ENCODE data around the gene TWIST2. TPM values are rescaled to one million over a fixed set of nuclear protein-coding genes. Genes with fewer than 3 reads are reported as not detected.

Gene TWIST2
- total RNA-seq, 1 experiment from 2014 or later: 21.0 TPM

- no peak for DNase-seq (ENCODE audit: low read depth)
Observed at GRCh38 chr2:238838786-238839327, 9.0 kb upstream of the TWIST2 start.

DNA sequence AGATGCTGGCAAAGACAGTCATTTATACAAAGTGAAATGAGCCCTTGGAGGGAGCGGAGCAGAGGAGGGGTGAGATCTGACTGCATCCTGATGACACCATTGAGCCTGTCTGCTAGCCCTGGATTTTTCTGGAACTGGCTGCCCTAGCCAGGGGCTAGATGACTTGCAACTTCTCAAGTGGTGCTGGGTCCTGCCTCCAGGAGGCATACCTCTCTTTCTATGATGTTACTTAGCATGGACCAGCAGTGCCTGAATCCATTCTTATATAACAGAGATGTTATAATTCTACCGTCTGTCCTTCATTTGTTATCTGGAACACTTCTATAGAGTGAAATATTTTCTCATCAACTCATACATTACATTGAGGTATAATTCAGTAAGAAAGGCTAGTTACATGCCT lies 8.5 kb upstream of the TWIST2 start:
- no peak for DNase-seq (ENCODE audit: low read depth)

- DNase-seq (ENCODE audit: low read depth): no peak
Observed at GRCh38 chr2:238841542-238842164, 6.2 kb upstream of the TWIST2 start.

DNA sequence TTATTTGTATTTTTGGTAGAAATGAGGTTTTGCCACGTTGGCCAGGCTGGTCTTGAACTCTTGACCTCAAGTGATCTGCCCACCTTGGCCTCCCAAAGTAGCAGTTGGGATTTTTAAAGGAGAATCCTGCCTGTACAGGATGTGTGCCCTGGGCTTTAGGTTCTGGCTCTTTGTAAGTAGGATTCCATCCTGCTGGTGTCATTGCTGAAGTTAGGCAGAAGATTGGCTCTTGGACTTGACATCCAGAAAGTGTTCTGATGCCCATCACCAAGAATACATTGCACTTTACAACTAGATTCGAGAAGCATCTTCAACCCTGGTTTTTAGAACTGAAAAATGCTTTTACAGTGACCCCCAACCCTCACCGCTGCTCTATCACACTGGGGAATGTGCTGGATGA lies 4.4 kb upstream of the TWIST2 start:
- no peak for DNase-seq (ENCODE audit: low read depth)

DNA sequence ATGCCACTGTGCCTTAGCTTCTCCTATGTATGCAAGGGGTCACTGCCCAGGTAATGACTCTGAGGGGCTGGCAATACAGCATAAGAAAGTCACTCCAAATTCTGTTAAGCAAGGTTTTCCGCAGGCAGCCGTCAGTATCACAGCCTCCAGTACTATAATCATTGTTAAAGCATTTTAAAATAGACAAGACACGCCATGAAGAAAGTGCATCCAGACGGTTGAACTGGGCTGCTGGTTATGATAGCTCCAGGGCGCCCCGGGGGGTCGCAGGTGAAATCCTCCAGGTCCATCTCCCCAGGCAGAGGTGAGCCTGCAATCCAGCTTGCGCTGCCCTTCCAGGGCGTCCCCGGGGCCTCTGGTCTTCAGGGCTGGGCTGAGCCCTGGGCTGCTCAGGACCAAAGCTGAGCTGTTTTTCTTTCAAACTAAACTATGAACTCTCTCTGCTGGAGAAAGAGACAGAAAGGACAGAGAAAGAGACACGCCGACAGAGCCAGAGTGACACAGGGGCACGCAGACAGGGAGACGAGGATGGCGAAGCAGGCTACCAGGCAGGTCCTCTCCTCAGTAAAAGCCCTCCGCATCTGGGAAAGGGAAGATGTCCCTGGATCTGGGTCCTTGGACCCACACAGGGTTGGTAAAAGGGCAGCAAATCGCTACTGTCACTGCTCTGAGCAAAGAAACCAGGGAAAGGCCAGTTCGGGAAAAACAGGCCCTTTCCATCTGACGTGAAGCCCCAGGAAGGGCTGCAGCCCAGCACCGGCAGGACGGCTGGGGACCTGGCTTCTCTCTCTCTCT lies 2.1 kb upstream of the TWIST2 start:
- no peak for DNase-seq (ENCODE audit: low read depth)

- DNase-seq (ENCODE audit: low read depth): no peak
Observed at GRCh38 chr2:238846378-238846627, 1.6 kb upstream of the TWIST2 start.

- DNase-seq (ENCODE audit: low read depth): no peak
Observed at GRCh38 chr2:238846628-238847418, 1.1 kb upstream of the TWIST2 start.

GRCh38 chr2:238847419-238847801 lies 475 bp upstream of the TWIST2 start:
- DNase-seq (ENCODE audit: low read depth): no peak

- no peak for DNase-seq (ENCODE audit: low read depth)
Observed at GRCh38 chr2:238848691-238848975, 748 bp downstream of the TWIST2 start.

DNA sequence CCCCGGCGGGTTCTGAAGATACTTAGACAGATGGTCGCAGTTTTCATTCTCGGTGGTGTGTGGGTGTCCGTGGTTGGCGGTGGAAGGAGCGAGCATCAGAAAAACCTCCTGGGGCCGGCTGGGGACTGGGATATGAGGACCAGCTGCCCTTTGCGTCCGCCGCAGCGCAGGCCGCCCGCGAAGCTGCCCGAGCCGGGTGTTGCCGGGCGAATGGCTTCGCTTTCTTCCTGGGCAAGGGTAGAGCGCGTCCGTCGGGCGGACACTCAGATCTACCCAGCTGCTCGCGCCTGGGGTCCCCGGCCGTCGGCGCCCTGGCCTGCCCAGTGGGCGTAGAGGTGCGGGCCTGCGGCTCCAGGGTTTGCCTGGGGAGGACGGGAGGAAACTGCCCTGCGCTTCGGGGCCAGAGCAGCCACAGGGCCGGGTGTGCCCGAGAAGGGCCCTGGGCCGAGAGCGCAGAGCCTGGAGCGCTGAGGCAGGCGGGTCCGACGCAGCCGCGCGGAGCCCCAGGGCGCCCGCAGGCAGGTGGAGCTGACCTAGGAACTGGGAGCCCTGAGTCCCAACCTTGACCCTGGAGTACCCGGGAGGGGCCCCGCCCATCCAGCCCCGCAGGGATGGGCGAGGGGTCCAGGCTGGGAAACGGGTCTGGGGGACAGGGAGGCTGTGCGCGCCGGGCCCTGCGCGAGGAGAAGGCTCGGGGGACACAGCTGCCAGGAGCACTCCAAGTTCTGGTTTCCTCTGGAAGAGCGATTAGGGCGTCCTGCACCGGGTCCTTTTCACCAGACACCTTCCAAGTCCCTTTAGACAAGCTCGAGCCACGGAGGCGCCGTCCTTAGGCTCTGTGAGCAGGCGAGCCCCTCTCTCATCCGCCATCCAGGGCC lies 1.3 kb downstream of the TWIST2 start:
- peak; percentile 21 for DNase-seq (ENCODE audit: low read depth)

DNA sequence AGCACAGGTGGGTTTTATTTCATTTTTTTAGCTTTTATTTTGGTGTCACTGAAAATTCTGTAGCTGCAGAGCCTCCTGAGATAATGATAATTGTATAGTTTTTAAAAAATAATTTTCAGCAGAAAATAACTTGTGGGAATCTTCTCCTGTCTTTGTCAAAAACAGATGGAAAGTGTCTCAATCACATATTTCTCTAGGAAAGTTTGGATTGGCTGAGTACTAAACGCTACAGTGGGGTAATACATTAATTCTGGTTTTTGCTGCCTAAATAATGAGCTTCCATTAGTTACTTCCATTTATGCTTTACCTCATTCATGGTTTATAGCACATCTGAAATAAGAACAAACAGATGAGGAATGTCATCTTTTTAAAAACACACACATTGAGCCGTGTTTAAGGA lies 2.2 kb downstream of the TWIST2 start:
- no peak for DNase-seq (ENCODE audit: low read depth)

DNA sequence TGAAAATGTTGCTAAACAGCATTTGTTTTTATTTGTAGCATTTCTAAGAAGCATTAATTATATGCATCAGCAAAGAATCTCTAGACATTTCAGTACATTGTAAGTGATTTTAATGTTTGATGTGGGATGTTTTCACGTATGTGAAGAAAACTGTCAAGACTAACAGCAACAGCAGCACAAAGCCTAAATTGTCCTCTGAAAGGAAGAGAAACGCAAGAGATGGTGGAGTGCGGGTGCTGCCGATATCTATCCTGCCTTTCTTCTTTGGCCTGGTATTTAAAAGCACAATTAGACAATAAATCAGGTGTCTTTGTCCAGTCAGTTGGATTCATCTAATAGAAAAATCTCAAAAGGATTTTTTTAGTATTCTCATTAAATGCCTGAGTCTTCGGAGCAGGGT lies 3.1 kb downstream of the TWIST2 start:
- DNase-seq (ENCODE audit: low read depth): no peak

- DNase-seq (ENCODE audit: low read depth): no peak
Observed at GRCh38 chr2:238851761-238852160, 3.9 kb downstream of the TWIST2 start.

DNA sequence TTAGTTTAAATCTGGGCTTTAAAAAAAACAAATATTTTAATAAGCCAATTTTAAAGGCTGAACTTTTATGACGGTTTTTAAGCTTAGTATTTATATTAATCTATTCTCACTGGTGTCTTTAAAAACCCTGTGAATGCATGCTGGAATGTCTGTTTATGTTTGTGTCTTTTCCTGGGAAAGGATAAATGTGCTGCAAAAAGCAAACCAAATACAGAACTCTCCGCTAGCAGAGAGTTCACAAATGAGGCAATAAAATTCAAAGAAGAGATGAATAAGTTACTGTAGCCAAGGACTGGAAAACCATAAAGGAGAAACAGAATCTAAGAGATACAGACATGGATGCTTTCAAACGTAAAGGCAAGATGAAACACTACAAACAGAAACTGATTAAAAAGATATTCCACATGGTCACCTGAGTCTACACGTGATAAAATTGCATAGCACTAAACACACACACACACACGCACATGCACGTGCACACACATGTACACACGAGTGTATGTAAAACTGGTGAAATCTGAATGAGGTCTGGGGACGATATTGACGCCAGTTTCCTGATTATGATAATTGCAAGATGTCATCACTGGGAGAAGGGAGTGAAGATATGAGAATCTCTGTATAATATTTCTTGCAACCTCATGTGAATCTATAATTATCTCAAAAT lies 4.5 kb downstream of the TWIST2 start:
- no peak for DNase-seq (ENCODE audit: low read depth)

DNA sequence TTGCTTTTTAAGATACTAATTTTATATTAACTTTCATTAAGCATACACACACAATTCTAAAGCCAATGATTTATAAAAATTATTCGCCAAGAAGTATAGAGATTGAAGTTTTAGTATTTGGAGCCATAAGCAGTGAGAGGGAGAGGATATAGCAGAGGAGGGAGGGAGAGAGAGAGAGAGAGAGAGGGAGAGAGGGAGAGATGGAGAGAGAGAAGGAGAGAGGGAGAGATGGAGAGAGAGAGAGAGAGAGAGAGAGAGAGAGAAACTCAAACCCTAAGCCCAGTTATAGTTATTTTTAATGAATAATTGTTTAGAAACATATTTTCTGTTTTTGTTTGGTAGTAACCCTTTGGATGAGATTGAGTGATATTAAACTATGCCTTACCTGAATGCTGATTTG lies 5.3 kb downstream of the TWIST2 start:
- no peak for DNase-seq (ENCODE audit: low read depth)

- DNase-seq (ENCODE audit: low read depth): no peak
Observed at GRCh38 chr2:238853721-238854120, 5.8 kb downstream of the TWIST2 start.

- DNase-seq (ENCODE audit: low read depth): no peak
Observed at GRCh38 chr2:238854246-238854645, 6.4 kb downstream of the TWIST2 start.

- no peak for DNase-seq (ENCODE audit: low read depth)
Observed at GRCh38 chr2:238854699-238855229, 6.9 kb downstream of the TWIST2 start.

DNA sequence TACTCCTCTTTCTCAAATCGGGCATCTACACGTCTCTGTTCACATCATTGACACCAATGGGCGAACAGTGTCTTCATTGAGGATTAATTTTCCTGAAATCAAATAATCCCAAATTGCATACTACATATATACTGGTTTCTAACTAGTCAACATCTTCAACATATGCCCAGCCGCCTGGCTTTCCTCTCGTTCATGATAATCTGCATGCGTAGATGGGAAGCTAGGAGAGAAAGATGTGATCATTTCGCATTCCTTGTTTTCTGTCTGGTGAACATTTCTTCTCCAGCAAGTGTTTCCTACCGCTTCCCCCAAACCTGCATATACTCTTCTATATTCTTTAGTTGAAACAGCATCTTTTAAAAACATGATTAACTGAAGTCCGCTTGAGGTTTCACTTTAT lies 7.4 kb downstream of the TWIST2 start:
- DNase-seq (ENCODE audit: low read depth): no peak

GRCh38 chr2:238855891-238856580 lies 8.2 kb downstream of the TWIST2 start:
- no peak for DNase-seq (ENCODE audit: low read depth)

All from M059J (cell line).